K562 (cell line): Measurements from ENCODE around the gene LCN12. TPM values are rescaled to one million over a fixed set of nuclear protein-coding genes. Genes with fewer than 3 reads are reported as not detected.

Experiments used
- ATAC-seq: fragments of 200-7000 bp; cut with Tn5 transposase; 3 replicates; pipeline ENCODE4 v1.9.1; 2020; ENCODE audit warnings: moderate library complexity
- BruUV-seq: library from RNA; stranded (reverse); fragments of 400-500 nt; replicated peaks from 2 replicates; lab custom pipeline; 2021; lab: Mats Ljungman, UMichigan
- CTCF ChIA-PET: fragments of 300-600 bp; formaldehyde crosslinking; extraction: SDS; loops from one replicate; lab custom pipeline; 2021; ENCODE audit warnings: low intra/inter-chr PET ratio; lab: Yijun Ruan, JAX
- POLR2A ChIA-PET: fragments of 300-600, 350-650 bp; sonication (Branson Sonifier 250); formaldehyde crosslinking; extraction: SDS; loops from one replicate; lab custom pipeline; 2021; ENCODE audit warnings: antibody characterized with exemption, inconsistent platforms; lab: Yijun Ruan, JAX
- DNase-seq, 4 experiments: peaks; one replicate each; pipeline versions ENCODE4 v3.0.0 to v3.0.0-alpha.2; 2011 to 2018; ENCODE audit warnings: low spot score in 3 of 4, mixed read lengths in 3 of 4; ENCODE audit errors: extremely low read depth in 1 of 4
- FAIRE-seq: peaks from 2 replicates; lab custom pipeline; 2011; peaks lifted over from hg19 to GRCh38; lab: Jason Lieb, UNC
- H2AFZ ChIP-seq: 2 replicates; pipeline ENCODE4 v1.6.0; 2011; ENCODE audit warnings: low read depth, low read length, control low read depth, inconsistent platforms
- H3K27ac ChIP-seq: fragments of 200-600 bp; 3 replicates; pipeline ENCODE4 v1.8.0; 2011; ENCODE audit warnings: low read depth, mild to moderate bottlenecking, control low read depth, inconsistent platforms, low read length, moderate library complexity, mixed read lengths; ENCODE audit errors: extremely low read depth
- H3K27me3 ChIP-seq, 2 experiments: fragments of 300-600 bp in 1 of 2; 2 replicates in 1 of 2; 3 replicates in 1 of 2; pipeline versions ENCODE4 v1.6.0 to v1.8.0; 2011; ENCODE audit warnings: inconsistent platforms in 2 of 2, low read length in 2 of 2, mild to moderate bottlenecking in 1 of 2, mixed read lengths in 1 of 2, moderate library complexity in 1 of 2; ENCODE audit not compliant: control insufficient read depth in 2 of 2, insufficient read depth in 2 of 2
- H3K36me3 ChIP-seq: fragments of 300-600 bp; 3 replicates; pipeline ENCODE4 v1.8.0; 2011; ENCODE audit warnings: mild to moderate bottlenecking, low read length, inconsistent platforms; ENCODE audit not compliant: control insufficient read depth, insufficient read depth
- H3K4me1 ChIP-seq, 2 experiments: fragments of 200-600 bp in 1 of 2; replicated peaks in 1 of 2; 2 replicates in 1 of 2; 3 replicates in 1 of 2; pipeline versions ENCODE4 v1.5.1 to v1.8.0; 2011; ENCODE audit warnings: inconsistent platforms in 2 of 2, low read length in 2 of 2, mild to moderate bottlenecking in 1 of 2, mixed read lengths in 1 of 2, moderate library complexity in 1 of 2; ENCODE audit not compliant: control insufficient read depth in 2 of 2, insufficient read depth in 2 of 2
- H3K4me2 ChIP-seq: 2 replicates; pipeline ENCODE4 v1.6.1; 2011; ENCODE audit warnings: low read length, control low read depth, inconsistent platforms, mixed read lengths; ENCODE audit not compliant: insufficient read depth
- H3K4me3 ChIP-seq: fragments of 200-600 bp; sonication (generic), shearing (Covaris generic); 2 replicates; pipeline ENCODE4 v1.5.1; 2016; ENCODE audit warnings: control low read depth, inconsistent platforms
- H3K79me2 ChIP-seq: fragments of 200-600 bp; 3 replicates; pipeline ENCODE4 v1.8.0; 2011; ENCODE audit warnings: low read length, inconsistent platforms; ENCODE audit not compliant: control insufficient read depth, insufficient read depth
- H3K9ac ChIP-seq, 2 experiments: 2 replicates each; pipeline versions ENCODE4 v1.6.0 to v1.6.1; 2011; ENCODE audit warnings: low read depth in 2 of 2, low read length in 2 of 2, control low read depth in 1 of 2, inconsistent platforms in 1 of 2, mild to moderate bottlenecking in 1 of 2, mixed read lengths in 1 of 2; ENCODE audit not compliant: insufficient read depth in 1 of 2
- H3K9me1 ChIP-seq: one replicate; pipeline ENCODE4 v1.6.0; 2011; ENCODE audit warnings: inconsistent platforms, mild to moderate bottlenecking, low read length, moderate library complexity; ENCODE audit not compliant: control insufficient read depth, insufficient read depth
- H3K9me3 ChIP-seq: replicated peaks from 2 replicates; pipeline ENCODE4 v1.5.1; 2011; ENCODE audit warnings: low read depth, low read length, inconsistent platforms; ENCODE audit not compliant: control insufficient read depth, insufficient read depth
- H4K20me1 ChIP-seq: replicated peaks from 2 replicates; pipeline ENCODE4 v1.6.1; 2011; ENCODE audit warnings: low read length, inconsistent platforms, mixed read lengths; ENCODE audit not compliant: control insufficient read depth, insufficient read depth
- CTCF ChIP-seq, 3 experiments: IDR thresholded peaks in 2 of 3; conservative IDR thresholded peaks in 1 of 3; 2 replicates each; pipeline ENCODE4 v1.5.1; 2011 to 2012; ENCODE audit warnings: low read length in 3 of 3, mild to moderate bottlenecking in 3 of 3, control low read depth in 2 of 3, improper control_type of control experiment in 1 of 3, inconsistent platforms in 1 of 3, low read depth in 1 of 3, mixed read lengths in 1 of 3, moderate library complexity in 1 of 3; ENCODE audit not compliant: insufficient read depth in 2 of 3
- MYBL2 ChIP-seq, 2 experiments: fragments of 450-650 bp in 1 of 2; sonication (generic) in 1 of 2; formaldehyde crosslinking in 1 of 2; IDR thresholded peaks; 2 replicates each; pipeline versions ENCODE4 v1.6.1 to v1.8.1; 2017 to 2022; ENCODE audit warnings: borderline replicate concordance in 1 of 2, inconsistent platforms in 1 of 2, low read depth in 1 of 2, mild to moderate bottlenecking in 1 of 2, missing genetic modification reagents in 1 of 2, moderate library complexity in 1 of 2
- POLR2A ChIP-seq: fragments of 450-650 bp; conservative IDR thresholded peaks from 2 replicates; pipeline ENCODE4 v1.6.1; 2016
- POLR2G ChIP-seq: fragments of 200-400 bp; formaldehyde crosslinking; IDR thresholded peaks from 2 replicates; pipeline ENCODE4 v1.6.1; 2017; ENCODE audit warnings: low read depth, mild to moderate bottlenecking, antibody characterized with exemption, low read length, moderate library complexity
- WGBS: fragments of 100-300 bp; shearing (Covaris generic); methylation state at CpG from one replicate; pipeline ENCODE4 v1.1.6; 2016; ENCODE audit warnings: low coverage, mixed read lengths; ENCODE audit not compliant: insufficient coverage; ENCODE audit errors: missing lambda C conversion rate; 5-methylcytosine and 5-hydroxymethylcytosine counted together
- in situ Hi-C: fragments of 300-500 bp; cut with MboI; formaldehyde crosslinking; loops from 4 replicates; pipeline ENCODE4 v1.15.0; 2018; ENCODE audit warnings: inconsistent platforms, mixed read lengths
- intact Hi-C: fragments of 100-400 bp; cut with micrococcal nuclease; formaldehyde crosslinking; loops from 2 replicates; pipeline ENCODE4 v1.14.2; 2022
- polyA plus RNA-seq, 8 experiments: library from polyadenylated mRNA; depleted of rRNA in 4 of 8; stranded (reverse) in 5 of 8; unstranded in 3 of 8; fragments of >200 nt; fragmentation: Nextera tagmentation in 2 of 8; fragmentation: Illumina TruSeq in 1 of 8; extraction: Ambion mirVana in 2 of 8; extraction: Trizol in 1 of 8; gene quantifications; 2 replicates each; pipeline versions ENCODE4 v1.2.1 to v1.2.3, GENCODE V29; 2011 to 2014; ENCODE audit warnings: inconsistent platforms in 1 of 8, missing spikeins in 1 of 8
- total RNA-seq, 7 experiments: library from RNA; depleted of rRNA in 6 of 7; stranded (reverse); fragments of >200 nt in 6 of 7; fragmentation: Illumina TruSeq in 2 of 7; extraction: Trizol in 2 of 7; gene quantifications; 2 replicates each; pipeline versions ENCODE4 v1.2.1 to v1.2.3, GENCODE V29; 2011 to 2021; ENCODE audit warnings: low replicate concordance in 1 of 7

LCN12 gene
- total and polyA plus RNA-seq, 9 of the 15 experiments (the other 6 are each of a cell fraction or from before 2014, with no cell fraction given) = 0.05 TPM; not detected in 8

- POLR2A ChIA-PET = interaction anchor here (0.6 to 3.2 kb wide), 6 partner anchors 11 to 99 kb away, joined by 3 to 19 read pairs (median 4); no protein-coding TSS in a partner anchor
- FAIRE-seq (no peak), DNase-seq (no peak), ATAC-seq (peak; percentile 56)
- H3K9ac ChIP-seq = peak overlapping the region in 1 of 2 experiments; percentile 64; a peak in 1 of 4 replicates
- no peaks in the 10 kb centered on the region for H3K27me3 ChIP-seq
- peaks cover 79% of the 10 kb centered on the region; the same call in 2 of the 3 replicates for H3K36me3 ChIP-seq
- H3K79me2 ChIP-seq = no peaks in the 10 kb centered on the region
- WGBS = 92% methylated on average over 9 of the region's 9 CpGs
- no peaks in the 10 kb centered on the region for H3K9me3 ChIP-seq
- no peak overlapping the region for H3K4me2 ChIP-seq
- H4K20me1 ChIP-seq = peaks cover 4% of the 10 kb centered on the region; the same call in 1 of the 2 replicates
- no peak overlapping the region for H3K4me3 ChIP-seq
- no peak overlapping the region for H3K27ac ChIP-seq
- no peaks in the 10 kb centered on the region for H3K9me1 ChIP-seq
- CTCF ChIA-PET = interaction anchor here (0.6 kb wide), 2 partner anchors 126 to 168 kb away, joined by 3 read pairs; partner anchors contain the start of gene LCN8
- intact Hi-C loops (no loop called here), in situ Hi-C loops (no loop called here)
- TF ChIP-seq MYBL2 (IDR thresholded peaks at IDR 0.05; ENCODE audit: low read depth) (no peak), MYBL2 (CRISPR knock-in tag; IDR thresholded peaks at IDR 0.05; ENCODE audit: borderline replicate concordance) (no peak), CTCF (IDR thresholded peaks at IDR 0.05 in 2 of 3, conservative IDR thresholded peaks at IDR 0.05 in 1 of 3; ENCODE audit: insufficient read depth in 2 of 3, low read depth in 1 of 3, low read length in 3 of 3) (peak in 2 of 3 experiments; percentile 14 to 19; a peak in 1 of 6 replicates), POLR2A (0 out of 2 replicates have a peak, but pooled peaks have one; percentile 10), POLR2G (peak; percentile 22)
- TF ChIP-seq, all 486 proteins: peak for 3
- BruUV-seq = no TSS peak
- peaks cover 10 to 41% of the 10 kb centered on the region in 2 experiments; a peak in 4 of 5 replicates for H3K4me1 ChIP-seq
- H2AFZ ChIP-seq = no peak overlapping the region
Measured at GRCh38 chr9:136926154-136926704, 25.8 kb upstream of the LCN12 start.
